Effector CD4-positive, alpha-beta T cell (primary cell): ENCODE measurements around the gene TTC1.

Experiments
- DNase-seq: peaks from one replicate; pipeline ENCODE4 v3.0.0-alpha.2; 2020

The TTC1 gene

DNA sequence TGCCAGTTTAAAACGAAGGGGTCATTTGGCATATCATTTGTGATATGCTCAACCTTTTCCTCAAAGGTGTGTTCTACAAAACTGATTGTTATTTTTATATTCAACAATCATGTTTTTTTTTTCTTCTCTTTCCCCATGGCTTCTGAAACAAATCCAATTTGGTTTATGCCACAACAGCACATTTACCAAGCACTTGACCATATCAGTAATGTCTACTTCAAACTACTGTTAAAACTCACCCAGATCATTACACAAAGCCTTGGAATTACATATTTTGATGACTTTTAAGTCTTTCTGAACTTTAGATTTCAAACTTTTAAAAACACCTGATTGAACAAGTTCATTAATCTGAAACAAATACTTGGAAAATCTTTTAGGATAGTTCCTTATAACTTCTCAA is 81.1 kb downstream of the TTC1 start:
- DNase-seq = no peak

DNA sequence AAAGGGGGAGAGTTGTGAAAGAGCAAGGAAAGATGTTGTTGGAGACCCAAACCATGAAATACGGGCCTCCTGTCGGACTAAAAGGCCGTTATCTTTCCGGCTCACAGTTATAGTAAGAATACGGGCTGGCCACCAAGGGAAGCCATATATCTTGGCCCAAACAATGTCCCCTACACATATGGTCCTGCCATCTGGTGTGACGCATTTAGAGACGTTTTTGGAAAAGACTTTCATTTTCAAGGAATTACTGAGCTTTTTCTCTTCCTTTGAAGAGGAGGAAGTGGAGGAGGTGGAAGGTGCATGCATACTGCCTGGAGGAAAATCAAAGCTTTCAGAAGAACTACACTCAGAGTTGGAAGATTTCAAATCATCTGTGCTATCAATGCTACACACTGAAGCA is 83.6 kb downstream of the TTC1 start:
- DNase-seq = no peak

DNA sequence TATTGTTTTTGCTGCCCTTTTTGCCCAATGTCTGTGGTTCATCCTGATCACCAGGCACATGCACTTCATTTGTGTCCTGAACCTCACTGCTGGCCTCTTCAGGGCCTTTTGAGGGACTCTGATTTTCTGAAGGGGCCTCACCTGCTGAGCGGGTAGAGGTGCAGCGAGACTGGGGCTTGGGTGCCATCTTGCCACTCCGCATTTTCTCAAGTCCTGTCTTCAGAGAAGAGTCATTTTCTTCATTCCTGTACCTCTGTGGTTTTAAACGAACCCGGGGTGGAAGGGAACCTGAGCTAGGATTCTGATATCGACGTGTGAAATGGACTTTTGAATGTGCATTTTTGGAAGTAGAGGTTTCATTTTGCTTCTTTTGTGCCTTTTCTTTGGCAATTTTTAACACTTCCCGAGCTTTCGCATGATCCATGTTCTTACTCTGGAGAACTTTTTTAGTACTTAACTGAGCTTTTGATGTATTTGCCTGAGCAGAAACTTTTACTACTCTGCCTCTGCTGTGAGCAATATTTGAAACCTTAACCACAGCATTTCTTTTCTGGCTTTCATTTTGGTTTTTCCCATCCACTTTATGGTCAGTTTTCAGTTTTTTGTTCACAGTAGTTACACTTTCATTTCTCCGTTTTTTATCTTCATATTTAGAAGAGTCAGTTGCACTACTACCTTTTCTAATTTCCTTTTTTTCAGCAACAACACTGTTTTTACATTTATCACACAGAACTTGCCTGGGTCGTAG is 84.2 kb downstream of the TTC1 start:
- no peak for DNase-seq

DNA sequence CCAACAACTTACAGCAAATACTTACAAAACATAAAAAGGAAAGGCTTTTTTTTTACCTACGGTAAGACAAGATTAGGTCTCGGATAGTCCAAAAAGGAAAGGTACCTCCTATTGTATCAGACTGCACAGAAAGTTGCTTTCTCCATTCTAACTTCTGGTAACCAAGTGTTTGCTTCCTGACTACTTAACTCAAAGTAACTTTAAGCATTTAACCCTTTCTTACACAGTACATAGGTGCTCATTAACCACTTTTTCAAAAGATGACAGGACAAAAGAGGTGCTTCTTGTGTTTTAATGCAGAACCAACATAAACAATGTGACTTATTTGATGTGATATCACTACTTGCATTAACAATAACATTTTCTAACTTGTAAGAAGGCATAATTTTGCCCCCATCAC is 87.2 kb downstream of the TTC1 start:
- DNase-seq = no peak

DNA sequence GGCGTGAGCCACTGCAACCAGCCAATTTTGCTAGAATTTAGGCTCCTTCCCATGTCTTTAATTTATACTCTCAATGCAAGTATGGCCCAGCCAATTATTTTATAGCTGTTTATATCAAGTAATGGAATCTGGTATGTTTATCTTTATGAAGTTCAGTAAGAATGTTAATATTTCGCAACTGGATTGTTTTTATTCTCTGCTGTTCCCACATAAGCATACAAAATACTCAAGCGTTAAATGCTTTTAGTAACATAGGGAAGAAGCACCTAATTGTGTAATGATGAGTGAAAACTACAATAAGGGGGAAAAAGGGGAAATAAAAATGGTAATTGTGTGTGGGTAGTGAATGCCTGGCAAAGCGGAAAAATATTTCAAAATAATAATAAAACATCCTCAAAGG is 89.1 kb downstream of the TTC1 start:
- no peak for DNase-seq

DNA sequence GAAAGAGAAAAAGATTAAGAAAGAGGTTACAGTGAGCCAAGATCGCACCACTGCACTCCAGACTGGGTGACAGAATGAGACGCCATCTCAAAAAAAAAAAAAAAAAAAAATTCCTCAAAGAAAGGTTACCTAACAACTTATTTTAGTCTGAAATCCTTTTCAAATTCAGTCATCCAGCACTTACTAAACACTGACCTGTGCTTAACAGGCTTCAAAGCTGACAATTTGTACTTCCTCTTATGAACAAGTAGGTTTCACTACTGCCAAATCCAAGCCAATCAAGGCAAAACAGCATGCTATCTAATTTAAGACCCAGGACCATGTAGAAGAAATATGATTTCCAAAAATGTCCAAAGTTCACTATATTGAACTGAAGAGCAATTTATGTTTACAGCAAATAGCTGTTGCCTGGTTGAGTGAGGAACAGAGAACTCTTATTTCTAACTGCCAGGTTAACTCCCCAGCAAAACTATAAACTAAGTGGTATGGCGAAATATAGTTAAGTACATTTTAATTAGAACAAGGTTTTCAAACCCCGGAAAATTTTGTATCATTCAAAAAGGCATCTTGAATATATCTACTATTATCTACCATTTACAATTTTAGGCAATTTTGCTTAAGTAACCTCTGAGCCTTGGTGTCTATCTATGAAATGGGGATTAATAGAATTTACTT is 96.9 kb downstream of the TTC1 start:
- no peak for DNase-seq

DNA sequence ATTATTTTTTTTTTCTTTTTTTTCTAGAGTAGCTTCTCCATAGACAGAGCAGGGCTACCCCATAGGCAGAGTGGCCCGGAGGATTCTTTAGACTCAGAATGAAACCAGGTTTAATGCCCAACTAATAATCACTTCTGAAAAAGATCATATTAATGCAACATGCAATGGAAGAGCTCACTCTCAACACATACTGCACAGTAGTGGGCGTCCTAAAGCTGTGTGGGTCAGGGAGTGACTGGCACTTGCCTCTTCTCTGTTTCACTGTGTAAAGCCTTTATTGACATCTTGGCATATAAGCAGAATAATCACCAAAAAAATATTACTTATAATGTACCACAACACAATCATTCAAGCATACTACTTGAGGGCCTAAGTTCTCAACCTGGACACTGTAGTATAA is 99.2 kb downstream of the TTC1 start:
- no peak for DNase-seq
